H1 (cell line): ENCODE data around the gene OPA3. TPM values are rescaled to one million over a fixed set of nuclear protein-coding genes. Genes with fewer than 3 reads are reported as not detected.

Experiments used
- POLR2A ChIP-seq, 2 experiments: IDR thresholded peaks; 1 replicate in 1 of 2; 2 replicates in 1 of 2; pipeline ENCODE4 v1.6.1; 2011; ENCODE audit warnings: low read depth in 2 of 2, low read length in 2 of 2, mild to moderate bottlenecking in 2 of 2; ENCODE audit errors: control extremely low read depth in 1 of 2
- SP1 ChIP-seq: IDR thresholded peaks from 2 replicates; pipeline ENCODE4 v1.6.1; 2011; ENCODE audit warnings: low read depth, low read length
- SUZ12 ChIP-seq: fragments of 200-600 bp; sonication (generic); IDR thresholded peaks from 2 replicates; pipeline ENCODE4 v1.6.1; 2012; ENCODE audit warnings: mild to moderate bottlenecking, inconsistent platforms, low read length, moderate library complexity, mixed read lengths
- TEAD4 ChIP-seq: IDR thresholded peaks from 2 replicates; pipeline ENCODE4 v1.6.1; 2012; ENCODE audit warnings: low read depth, low read length, inconsistent platforms, mixed read lengths
- polyA plus RNA-seq, 7 experiments: library from polyadenylated mRNA; depleted of rRNA in 3 of 7; stranded (reverse) in 5 of 7; unstranded in 2 of 7; fragments of >200 nt in 5 of 7; fragments of 200-250 nt in 2 of 7; gene quantifications; 1 replicate in 5 of 7; 2 replicates in 1 of 7; 4 replicates in 1 of 7; pipeline versions ENCODE4 v1.2.1 to v1.2.3, GENCODE V29; 2011 to 2013; ENCODE audit warnings: missing spikeins in 2 of 7, mixed read lengths in 2 of 7
- total RNA-seq: library from RNA; stranded (reverse); fragmentation: NEBNext Ultra II Directional; extraction: Animal tissue kit (Norgen Biotek cat#: 25700); gene quantifications from 2 replicates; pipeline ENCODE4 v1.2.1, GENCODE V29; 2021
- TF ChIP-seq, protein P1 (sequence below): IDR thresholded peaks from 2 replicates; pipeline ENCODE4 v1.6.1; 2012; ENCODE audit warnings: low read length, inconsistent platforms

The OPA3 gene
- total and polyA plus RNA-seq, 2 of the 8 experiments (the other 6 are each of a cell fraction or from before 2014, with no cell fraction given): 12.5 to 14.5 TPM

DNA sequence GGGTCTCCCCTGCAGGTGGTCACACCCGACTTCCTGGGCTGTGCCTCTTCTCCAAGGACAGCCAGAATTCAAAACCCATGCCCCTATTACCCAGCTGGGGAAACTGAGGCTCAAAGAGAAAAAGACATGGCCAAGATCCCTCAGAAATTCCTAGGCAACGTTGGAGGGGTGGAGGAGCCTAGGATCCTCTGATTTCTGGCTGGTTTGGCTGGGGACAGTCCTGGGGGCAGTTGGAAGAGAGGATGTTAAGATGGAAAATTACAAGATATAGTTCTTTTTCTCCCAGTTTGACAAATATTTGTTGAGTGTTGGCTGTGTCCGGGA, 74.9 kb downstream of the OPA3 start (continued):
- TF ChIP-seq, protein P1, sequence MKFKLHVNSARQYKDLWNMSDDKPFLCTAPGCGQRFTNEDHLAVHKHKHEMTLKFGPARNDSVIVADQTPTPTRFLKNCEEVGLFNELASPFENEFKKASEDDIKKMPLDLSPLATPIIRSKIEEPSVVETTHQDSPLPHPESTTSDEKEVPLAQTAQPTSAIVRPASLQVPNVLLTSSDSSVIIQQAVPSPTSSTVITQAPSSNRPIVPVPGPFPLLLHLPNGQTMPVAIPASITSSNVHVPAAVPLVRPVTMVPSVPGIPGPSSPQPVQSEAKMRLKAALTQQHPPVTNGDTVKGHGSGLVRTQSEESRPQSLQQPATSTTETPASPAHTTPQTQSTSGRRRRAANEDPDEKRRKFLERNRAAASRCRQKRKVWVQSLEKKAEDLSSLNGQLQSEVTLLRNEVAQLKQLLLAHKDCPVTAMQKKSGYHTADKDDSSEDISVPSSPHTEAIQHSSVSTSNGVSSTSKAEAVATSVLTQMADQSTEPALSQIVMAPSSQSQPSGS: no peak
- TF ChIP-seq SP1: no peak
- TF ChIP-seq POLR2A (IDR thresholded peaks at IDR 0.05; ENCODE audit: control extremely low read depth in 1 of 2, low read depth in 2 of 2, low read length in 2 of 2): no peak
- no peak for TF ChIP-seq SUZ12
- no peak for TF ChIP-seq TEAD4
